Activated CD8-positive, alpha-beta memory T cell treated with anti-CD3 and anti-CD28 coated beads, Interleukin-2, amount 10 ng/mL, durations not matched to agents 7 days and 5 days (primary cell): Measurements from ENCODE around the gene TATDN2. TPM values are rescaled to one million over a fixed set of nuclear protein-coding genes. Genes with fewer than 3 reads are reported as not detected.

Source experiments
- ATAC-seq: fragments of 150-1000 bp; cut with Tn5 transposase; one replicate; pipeline ENCODE4 v1.10.0; 2021; ENCODE audit warnings: moderate library complexity
- CTCF ChIA-PET: fragments of 350-600 bp; sonication (Branson Sonifier 250); formaldehyde crosslinking; loops from one replicate; lab custom pipeline; 2021; ENCODE audit warnings: antibody characterized with exemption; lab: Charles Lee
- DNase-seq: peaks from one replicate; pipeline ENCODE4 v3.0.0-alpha.2; 2020
- H3K27ac Mint-ChIP-seq: one replicate; pipeline ENCODE4 v1.8.0; 2021; ENCODE audit warnings: mild to moderate bottlenecking, mixed read lengths
- H3K27me3 Mint-ChIP-seq: one replicate; pipeline ENCODE4 v1.8.0; 2021; ENCODE audit warnings: mixed read lengths
- H3K36me3 Mint-ChIP-seq: one replicate; pipeline ENCODE4 v1.8.0; 2021; ENCODE audit warnings: mild to moderate bottlenecking, mixed read lengths
- H3K4me1 Mint-ChIP-seq: one replicate; pipeline ENCODE4 v1.8.0; 2021; ENCODE audit warnings: mixed read lengths
- H3K4me3 Mint-ChIP-seq: one replicate; pipeline ENCODE4 v1.8.0; 2021; ENCODE audit warnings: mild to moderate bottlenecking, moderate library complexity, mixed read lengths
- H3K9me3 Mint-ChIP-seq: one replicate; pipeline ENCODE4 v1.8.0; 2022; ENCODE audit warnings: low read depth, mixed read lengths
- total RNA-seq, 2 experiments: library from RNA; stranded (reverse); gene quantifications; one replicate each; pipeline ENCODE4 v1.2.3, GENCODE V29; 2021

The TATDN2 gene
- total RNA-seq, 2 experiments from 2014 or later = 60.2 to 67.1 TPM

DNA sequence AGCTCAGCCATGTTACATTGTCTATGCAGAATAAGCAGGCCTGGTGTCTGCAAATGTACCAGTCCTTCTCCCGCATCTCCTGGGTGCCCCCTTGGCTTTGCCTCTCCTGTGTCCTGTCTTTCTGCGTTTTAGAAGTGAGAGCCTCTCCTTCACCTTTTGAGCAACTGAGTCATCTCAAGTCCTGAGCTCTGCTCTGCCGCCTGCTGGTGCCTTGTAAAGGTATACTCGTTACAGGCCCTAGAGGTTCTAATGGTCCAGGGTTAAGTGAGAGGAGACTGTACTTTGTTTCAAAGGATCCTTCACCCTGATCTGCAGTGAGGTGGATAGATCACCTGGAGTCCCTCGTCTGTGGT lies 31.9 kb downstream of the TATDN2 start:
- Mint-ChIP-seq H3K36me3 (peaks cover 32% of the 10 kb centered on the region), H3K9me3 (no peaks in the 10 kb centered on the region), H3K27ac (no peak overlapping the region), H3K4me3 (no peak overlapping the region), H3K27me3 (no peaks in the 10 kb centered on the region), H3K4me1 (peaks cover 36% of the 10 kb centered on the region)
- DNase-seq = no peak
- no peak for ATAC-seq
- CTCF ChIA-PET = interaction anchor here (0.9 to 1.1 kb wide), 2 partner anchors 17 to 139 kb away, joined by 3 read pairs; partner anchors contain the start of gene VHL

DNA sequence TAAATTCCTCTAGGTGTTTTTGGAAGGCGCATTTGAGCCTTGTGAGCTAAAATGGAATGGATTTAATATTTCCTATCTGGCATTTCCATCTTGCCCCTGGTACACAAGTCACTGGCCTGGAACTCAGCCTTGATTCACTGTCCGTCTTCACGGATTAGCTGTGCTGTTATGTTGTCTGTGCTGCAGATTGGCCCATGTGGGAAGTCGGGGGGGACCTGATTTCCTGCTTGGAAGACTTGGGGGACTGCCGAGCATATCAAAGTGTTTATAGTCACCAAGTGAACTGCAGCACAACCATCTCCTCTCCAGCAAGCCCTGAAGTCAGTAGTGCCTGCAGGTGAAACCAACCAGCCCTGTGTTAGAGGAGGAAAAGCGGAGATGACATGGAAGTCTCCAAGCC lies 32.3 kb downstream of the TATDN2 start:
- Mint-ChIP-seq H3K27me3 (no peaks in the 10 kb centered on the region), H3K36me3 (peaks cover 32% of the 10 kb centered on the region), H3K4me3 (no peak overlapping the region), H3K4me1 (peaks cover 40% of the 10 kb centered on the region), H3K27ac (no peak overlapping the region), H3K9me3 (no peaks in the 10 kb centered on the region)
- DNase-seq = no peak
- no peak for ATAC-seq
- CTCF ChIA-PET = interaction anchor here (0.9 to 1.1 kb wide), 2 partner anchors 17 to 139 kb away, joined by 3 read pairs; partner anchors contain the start of gene VHL

GRCh38 chr3:10281951-10282350 lies 33.7 kb downstream of the TATDN2 start:
- DNase-seq (no peak), ATAC-seq (no peak)
- Mint-ChIP-seq H3K4me3 (no peak overlapping the region), H3K36me3 (peaks cover 31% of the 10 kb centered on the region), H3K4me1 (peaks cover 41% of the 10 kb centered on the region), H3K27me3 (no peaks in the 10 kb centered on the region), H3K9me3 (no peaks in the 10 kb centered on the region), H3K27ac (peak overlapping the region; percentile 13)
- CTCF ChIA-PET = interaction anchor here (3.4 kb wide), 1 partner anchor 18 kb away, joined by 13 read pairs; no protein-coding TSS in a partner anchor

GRCh38 chr3:10283638-10284037 lies 35.4 kb downstream of the TATDN2 start:
- ATAC-seq (no peak), DNase-seq (no peak)
- Mint-ChIP-seq H3K4me1 (peaks cover 35% of the 10 kb centered on the region), H3K27ac (no peak overlapping the region), H3K27me3 (no peaks in the 10 kb centered on the region), H3K4me3 (no peak overlapping the region), H3K36me3 (peaks cover 30% of the 10 kb centered on the region), H3K9me3 (no peaks in the 10 kb centered on the region)
- CTCF ChIA-PET = interaction anchor here (0.8 to 3.4 kb wide), 4 partner anchors 20 to 351 kb away, joined by 3 to 13 read pairs (median 3); partner anchors contain the start of gene CRELD1

- DNase-seq (peak; percentile 50), ATAC-seq (peak; percentile 43)
- H3K4me1 Mint-ChIP-seq = peaks cover 35% of the 10 kb centered on the region
- H3K27ac Mint-ChIP-seq = peak overlapping the region; percentile 75
- H3K4me3 Mint-ChIP-seq = no peak overlapping the region
- H3K27me3 Mint-ChIP-seq = no peaks in the 10 kb centered on the region
- H3K36me3 Mint-ChIP-seq = peaks cover 24% of the 10 kb centered on the region
- H3K9me3 Mint-ChIP-seq = no peaks in the 10 kb centered on the region
- CTCF ChIA-PET = interaction anchor here (3.4 kb wide), 1 partner anchor 21 kb away, joined by 13 read pairs; no protein-coding TSS in a partner anchor
These were observed 36.2 kb downstream of the TATDN2 start for GRCh38 chr3:10284496-10284895.

- CTCF ChIA-PET = interaction anchor here (0.8 to 3.8 kb wide), 5 partner anchors 10 to 453 kb away, joined by 3 to 15 read pairs (median 5); partner anchors contain the start of genes CRELD1 and EMC3
- no peak overlapping the region for H3K4me3 Mint-ChIP-seq
- no peaks in the 10 kb centered on the region for H3K27me3 Mint-ChIP-seq
- DNase-seq = no peak
- H3K36me3 Mint-ChIP-seq = peaks cover 22% of the 10 kb centered on the region
- peak overlapping the region; percentile 24 for H3K27ac Mint-ChIP-seq
- no peaks in the 10 kb centered on the region for H3K9me3 Mint-ChIP-seq
- peaks cover 35% of the 10 kb centered on the region for H3K4me1 Mint-ChIP-seq
- ATAC-seq = no peak
These were observed 37.2 kb downstream of the TATDN2 start for GRCh38 chr3:10285272-10286132.

- Mint-ChIP-seq H3K27me3 (no peaks in the 10 kb centered on the region), H3K4me3 (no peak overlapping the region), H3K27ac (no peak overlapping the region), H3K36me3 (peaks cover 20% of the 10 kb centered on the region), H3K9me3 (no peaks in the 10 kb centered on the region), H3K4me1 (peaks cover 35% of the 10 kb centered on the region)
- no peak for ATAC-seq
- CTCF ChIA-PET = interaction anchor here (0.8 to 3.8 kb wide), 6 partner anchors 10 to 452 kb away, joined by 3 to 15 read pairs (median 4); partner anchors contain the start of genes CRELD1 and EMC3
- no peak for DNase-seq
These were observed 37.9 kb downstream of the TATDN2 start for GRCh38 chr3:10286133-10286524.

- H3K27ac Mint-ChIP-seq = no peak overlapping the region
- DNase-seq = peak; percentile 58
- peaks cover 35% of the 10 kb centered on the region for H3K4me1 Mint-ChIP-seq
- no peaks in the 10 kb centered on the region for H3K9me3 Mint-ChIP-seq
- no peak overlapping the region for H3K4me3 Mint-ChIP-seq
- ATAC-seq = peak; percentile 48
- CTCF ChIA-PET = interaction anchor here (0.8 to 3.8 kb wide), 7 partner anchors 11 to 395 kb away, joined by 3 to 15 read pairs (median 5); partner anchors contain the start of genes CRELD1 and EMC3
- no peaks in the 10 kb centered on the region for H3K27me3 Mint-ChIP-seq
- H3K36me3 Mint-ChIP-seq = peaks cover 22% of the 10 kb centered on the region
These were observed 38.5 kb downstream of the TATDN2 start for GRCh38 chr3:10286596-10287295.

DNA sequence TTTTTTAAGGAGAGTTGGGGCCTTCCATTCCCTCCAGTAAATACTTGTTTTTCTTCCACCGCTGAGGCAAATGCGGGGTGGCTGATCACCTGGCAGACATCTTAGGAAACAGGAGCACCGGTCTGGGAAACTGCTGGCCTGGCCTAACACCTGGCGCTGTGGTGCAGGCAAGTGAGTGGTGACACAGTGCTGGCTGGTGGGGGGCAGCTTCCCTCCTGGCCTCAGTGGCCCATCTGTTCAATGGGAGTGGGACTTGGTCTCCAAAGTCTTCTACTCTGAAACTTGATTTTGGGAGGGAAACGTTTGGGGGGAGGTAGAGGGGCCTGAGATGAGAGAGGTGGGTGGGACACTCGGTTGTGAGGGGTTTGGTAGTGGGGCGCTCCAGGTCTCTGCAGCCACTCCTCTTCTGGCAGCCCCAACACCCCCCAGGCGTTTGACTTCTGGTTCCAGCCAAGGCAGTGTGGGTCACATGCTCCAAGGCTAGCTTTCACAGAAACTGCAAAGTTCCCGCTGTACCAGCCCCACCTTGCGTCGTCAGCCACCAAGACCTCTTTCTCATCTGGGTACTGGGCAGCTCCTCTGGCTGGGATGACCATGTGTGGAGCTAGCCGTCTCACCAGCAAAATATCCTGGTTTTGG lies 39.8 kb downstream of the TATDN2 start:
- CTCF ChIA-PET = interaction anchor here (0.6 to 3.8 kb wide), 4 partner anchors 17 to 356 kb away, joined by 3 to 15 read pairs (median 6); no protein-coding TSS in a partner anchor
- H3K9me3 Mint-ChIP-seq = no peaks in the 10 kb centered on the region
- peaks cover 17% of the 10 kb centered on the region for H3K36me3 Mint-ChIP-seq
- DNase-seq = no peak
- peaks cover 31% of the 10 kb centered on the region for H3K4me1 Mint-ChIP-seq
- H3K4me3 Mint-ChIP-seq = no peak overlapping the region
- no peak overlapping the region for H3K27ac Mint-ChIP-seq
- H3K27me3 Mint-ChIP-seq = no peaks in the 10 kb centered on the region
- no peak for ATAC-seq

- no peak for ATAC-seq
- CTCF ChIA-PET = interaction anchor here (2.6 to 3.8 kb wide), 2 partner anchors 25 to 356 kb away, joined by 7 to 15 read pairs; no protein-coding TSS in a partner anchor
- H3K4me1 Mint-ChIP-seq = peaks cover 26% of the 10 kb centered on the region
- no peak for DNase-seq
- H3K4me3 Mint-ChIP-seq = no peak overlapping the region
- no peaks in the 10 kb centered on the region for H3K27me3 Mint-ChIP-seq
- H3K36me3 Mint-ChIP-seq = peaks cover 12% of the 10 kb centered on the region
- no peaks in the 10 kb centered on the region for H3K9me3 Mint-ChIP-seq
- no peak overlapping the region for H3K27ac Mint-ChIP-seq
These were observed 40.3 kb downstream of the TATDN2 start for GRCh38 chr3:10288575-10288960.

GRCh38 chr3:10289077-10289476 lies 40.8 kb downstream of the TATDN2 start:
- peaks cover 10% of the 10 kb centered on the region for H3K36me3 Mint-ChIP-seq
- H3K27me3 Mint-ChIP-seq = no peaks in the 10 kb centered on the region
- H3K27ac Mint-ChIP-seq = no peak overlapping the region
- peaks cover 21% of the 10 kb centered on the region for H3K4me1 Mint-ChIP-seq
- no peak overlapping the region for H3K4me3 Mint-ChIP-seq
- no peak for ATAC-seq
- DNase-seq = no peak
- CTCF ChIA-PET = interaction anchor here (2.6 kb wide), 1 partner anchor 357 kb away, joined by 7 read pairs; no protein-coding TSS in a partner anchor
- H3K9me3 Mint-ChIP-seq = no peaks in the 10 kb centered on the region

GRCh38 chr3:10289787-10290355 lies 41.6 kb downstream of the TATDN2 start:
- Mint-ChIP-seq H3K4me1 (peaks cover 13% of the 10 kb centered on the region), H3K36me3 (peaks cover 8% of the 10 kb centered on the region), H3K9me3 (no peaks in the 10 kb centered on the region), H3K27me3 (no peaks in the 10 kb centered on the region), H3K27ac (no peak overlapping the region), H3K4me3 (no peak overlapping the region)
- DNase-seq = no peak
- CTCF ChIA-PET = interaction anchor here (0.7 kb wide), 1 partner anchor 40 kb away, joined by 3 read pairs; no protein-coding TSS in a partner anchor
- no peak for ATAC-seq
